GM13976 (cell line): Measurements from ENCODE around the gene PPFIA2.

Experiments
- DNase-seq: peaks from one replicate; pipeline ENCODE4 v3.0.0; 2012; ENCODE audit warnings: low spot score
- in situ Hi-C: fragments of 300-500 bp; cut with MboI; formaldehyde crosslinking; loops from one replicate; pipeline ENCODE4 v1.12.0; 2022; ENCODE audit warnings: low sequenced_read_pairs, mixed read lengths, inconsistent platforms; ENCODE audit not compliant: unreplicated experiment
- TF ChIP-seq, protein P1 (sequence below): IDR thresholded peaks from 2 replicates; pipeline ENCODE4 v1.5.1; 2012; ENCODE audit warnings: borderline replicate concordance, mild to moderate bottlenecking; ENCODE audit not compliant: insufficient read depth; ENCODE audit errors: extremely low read depth, missing control alignments, control extremely low read depth

The PPFIA2 gene

DNA sequence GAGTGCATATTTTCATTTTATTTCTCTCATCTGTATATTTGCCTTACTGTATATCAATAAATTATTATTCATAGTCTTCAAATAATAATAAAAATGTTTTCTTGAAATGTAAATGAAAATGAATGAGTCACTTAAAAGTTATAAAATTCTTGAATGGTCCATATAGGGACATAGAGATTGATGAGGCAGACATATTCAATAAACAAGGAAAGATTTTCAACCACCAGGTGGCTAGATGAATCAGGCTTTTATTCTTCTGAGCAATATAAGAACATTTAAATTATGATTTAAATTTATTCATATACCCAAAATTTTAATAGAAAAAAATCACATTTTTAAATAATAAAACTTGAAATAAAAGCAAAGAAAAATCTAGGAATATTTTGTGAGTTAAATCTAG lies 431.7 kb downstream of the PPFIA2 start:
- DNase-seq, result no peak
- TF ChIP-seq, protein P1, sequence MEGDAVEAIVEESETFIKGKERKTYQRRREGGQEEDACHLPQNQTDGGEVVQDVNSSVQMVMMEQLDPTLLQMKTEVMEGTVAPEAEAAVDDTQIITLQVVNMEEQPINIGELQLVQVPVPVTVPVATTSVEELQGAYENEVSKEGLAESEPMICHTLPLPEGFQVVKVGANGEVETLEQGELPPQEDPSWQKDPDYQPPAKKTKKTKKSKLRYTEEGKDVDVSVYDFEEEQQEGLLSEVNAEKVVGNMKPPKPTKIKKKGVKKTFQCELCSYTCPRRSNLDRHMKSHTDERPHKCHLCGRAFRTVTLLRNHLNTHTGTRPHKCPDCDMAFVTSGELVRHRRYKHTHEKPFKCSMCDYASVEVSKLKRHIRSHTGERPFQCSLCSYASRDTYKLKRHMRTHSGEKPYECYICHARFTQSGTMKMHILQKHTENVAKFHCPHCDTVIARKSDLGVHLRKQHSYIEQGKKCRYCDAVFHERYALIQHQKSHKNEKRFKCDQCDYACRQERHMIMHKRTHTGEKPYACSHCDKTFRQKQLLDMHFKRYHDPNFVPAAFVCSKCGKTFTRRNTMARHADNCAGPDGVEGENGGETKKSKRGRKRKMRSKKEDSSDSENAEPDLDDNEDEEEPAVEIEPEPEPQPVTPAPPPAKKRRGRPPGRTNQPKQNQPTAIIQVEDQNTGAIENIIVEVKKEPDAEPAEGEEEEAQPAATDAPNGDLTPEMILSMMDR, result no peak
- in situ Hi-C loops, result no loop called here

DNA sequence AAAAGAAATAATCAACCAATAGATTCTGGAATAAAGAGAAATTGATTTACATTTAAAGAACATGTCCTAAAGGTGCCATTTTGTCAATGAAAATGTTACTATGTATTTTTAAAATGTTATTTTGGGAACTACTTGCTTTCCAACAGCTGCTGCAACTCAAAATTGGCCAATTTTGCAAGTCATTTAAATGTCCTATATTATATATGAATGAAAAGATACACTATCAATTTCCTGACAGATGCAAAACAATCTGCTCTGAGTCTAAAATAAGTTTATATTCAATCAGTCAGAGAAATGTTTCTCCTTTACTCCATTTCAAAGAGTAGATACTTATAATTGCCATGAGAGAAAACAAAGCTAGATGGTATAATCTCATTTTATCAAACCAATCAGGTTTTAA lies 434.1 kb downstream of the PPFIA2 start:
- in situ Hi-C loops, result no loop called here
- TF ChIP-seq, protein P1, result no peak
- DNase-seq, result no peak

DNA sequence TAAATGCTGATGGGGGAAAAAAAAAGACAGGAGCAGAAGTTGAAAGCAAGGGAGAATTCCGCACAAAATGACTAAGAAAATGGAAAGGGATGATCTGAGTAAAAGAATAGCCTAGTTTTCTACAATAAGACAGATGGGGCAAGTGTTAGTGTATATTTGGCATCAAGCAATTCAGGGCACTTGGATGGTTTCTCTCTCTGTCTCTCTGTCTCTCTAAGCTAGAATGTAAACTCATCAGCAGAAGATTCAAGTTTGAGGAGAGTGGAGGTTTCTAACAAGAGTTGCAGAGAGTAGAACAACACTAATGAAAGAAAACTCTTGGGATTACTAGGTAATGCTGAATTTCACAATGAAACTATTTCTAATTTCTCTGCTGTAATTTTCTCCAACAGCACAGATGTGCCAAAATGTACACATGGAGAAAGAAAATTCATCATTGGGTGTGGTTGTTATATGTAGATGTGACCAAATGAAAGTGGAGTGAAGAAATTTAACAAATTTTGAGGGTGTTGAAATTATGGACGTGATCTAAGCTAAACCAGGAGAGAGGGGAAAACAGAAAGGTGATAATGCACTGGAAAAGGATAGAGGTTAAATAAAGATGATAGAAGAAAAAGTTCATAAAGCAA lies 444.1 kb downstream of the PPFIA2 start:
- DNase-seq, result no peak
- TF ChIP-seq, protein P1, result no peak
- in situ Hi-C loops, result no loop called here

DNA sequence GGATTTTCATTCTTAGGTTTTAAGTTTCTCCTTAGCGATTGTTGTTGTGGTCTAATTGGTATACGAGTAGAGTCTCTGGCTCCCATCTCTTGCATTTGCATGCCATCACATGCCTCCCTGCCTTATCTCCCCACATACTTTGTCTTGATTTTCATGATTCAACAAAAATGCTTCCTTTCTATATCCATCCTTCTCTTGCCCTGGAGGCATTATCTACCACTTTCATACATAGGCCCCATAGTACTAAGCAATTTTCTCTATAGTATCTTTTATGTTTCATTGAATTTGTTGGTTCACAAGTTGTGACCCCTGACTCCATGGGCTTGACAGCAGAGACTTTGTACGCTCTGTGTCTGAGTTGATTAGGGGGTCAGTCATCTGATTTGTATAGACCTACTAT lies 455.2 kb downstream of the PPFIA2 start:
- TF ChIP-seq, protein P1, result no peak
- no peak for DNase-seq
- in situ Hi-C loops, result no loop called here

DNA sequence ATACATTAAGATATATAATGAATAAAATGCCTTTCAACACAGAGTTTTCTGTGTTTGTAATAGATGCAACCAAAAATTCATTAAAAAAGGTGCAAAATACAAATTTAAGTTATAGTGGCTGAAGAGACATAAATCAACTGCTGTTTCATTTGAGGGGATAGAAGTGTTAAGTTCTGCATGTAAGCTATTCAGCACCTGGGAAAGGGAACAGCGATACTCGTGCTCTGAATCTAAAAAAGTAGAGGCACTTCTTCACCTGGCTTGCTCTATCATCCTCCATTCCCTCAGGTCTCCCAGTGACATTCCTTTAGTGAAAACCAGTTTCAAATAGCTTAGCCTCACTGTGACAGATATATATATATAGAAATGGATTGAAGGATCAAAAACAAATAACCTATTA lies 458.7 kb downstream of the PPFIA2 start:
- in situ Hi-C loops, result no loop called here
- DNase-seq, result no peak
- TF ChIP-seq, protein P1, result no peak

DNA sequence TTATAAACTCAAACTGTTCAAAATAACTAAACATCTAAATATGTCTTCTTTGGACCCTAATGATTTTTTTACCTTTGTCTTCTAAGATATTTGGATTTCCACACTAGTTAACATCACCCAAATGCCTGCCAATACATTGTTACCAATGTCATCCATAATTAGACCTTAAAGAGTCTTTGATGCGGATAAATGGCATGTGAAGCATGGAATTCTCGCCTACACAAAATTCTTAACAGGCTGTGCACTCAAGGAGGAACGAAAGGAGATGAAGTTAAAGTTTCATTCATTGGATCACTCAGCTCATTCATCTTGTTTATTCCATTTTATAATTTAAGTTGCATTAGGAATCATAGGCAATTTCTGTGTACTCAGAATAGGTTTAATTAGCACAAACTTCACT lies 461.5 kb downstream of the PPFIA2 start:
- TF ChIP-seq, protein P1, result no peak
- in situ Hi-C loops, result no loop called here
- no peak for DNase-seq

DNA sequence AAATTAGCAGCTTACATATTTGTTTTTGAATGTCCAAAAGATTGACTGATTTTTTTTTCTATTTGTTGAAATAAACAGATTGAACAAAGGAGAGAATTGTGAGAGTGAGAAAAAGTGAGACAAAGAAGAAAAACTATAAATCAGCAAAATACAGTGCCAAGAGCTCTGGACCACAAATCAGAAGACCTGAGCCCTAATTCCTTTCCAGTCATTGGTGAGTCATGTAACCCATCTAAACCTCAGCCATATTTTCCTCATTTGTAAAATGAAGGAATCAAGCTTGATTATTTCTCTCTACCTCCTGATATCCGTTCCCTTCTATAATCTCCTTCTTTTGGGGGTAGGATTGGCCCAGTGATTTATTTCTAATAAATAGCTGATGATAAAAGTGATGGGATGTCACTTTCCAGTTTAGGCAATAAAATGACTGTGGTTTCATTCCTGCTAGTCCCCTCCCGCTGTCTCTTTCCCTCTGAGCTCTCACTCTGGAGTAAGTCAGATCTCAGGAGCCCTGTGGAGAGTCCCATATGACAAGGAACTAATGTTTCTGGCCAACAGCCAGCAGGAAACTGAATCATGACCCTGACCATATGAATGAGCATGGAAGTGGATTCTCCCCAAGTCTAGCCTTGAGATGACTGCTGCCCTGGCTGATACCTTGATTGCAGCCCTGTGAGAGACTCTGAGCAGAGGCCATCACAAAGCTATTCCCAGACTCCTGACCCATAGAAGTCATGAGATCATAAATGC lies 462.4 kb downstream of the PPFIA2 start:
- in situ Hi-C loops, result no loop called here
- DNase-seq, result no peak
- TF ChIP-seq, protein P1, result no peak
